ENCODE measurements around the gene ZBTB25. TPM values are rescaled to one million over a fixed set of nuclear protein-coding genes. Genes with fewer than 3 reads are reported as not detected.

Gene ZBTB25, protein sequence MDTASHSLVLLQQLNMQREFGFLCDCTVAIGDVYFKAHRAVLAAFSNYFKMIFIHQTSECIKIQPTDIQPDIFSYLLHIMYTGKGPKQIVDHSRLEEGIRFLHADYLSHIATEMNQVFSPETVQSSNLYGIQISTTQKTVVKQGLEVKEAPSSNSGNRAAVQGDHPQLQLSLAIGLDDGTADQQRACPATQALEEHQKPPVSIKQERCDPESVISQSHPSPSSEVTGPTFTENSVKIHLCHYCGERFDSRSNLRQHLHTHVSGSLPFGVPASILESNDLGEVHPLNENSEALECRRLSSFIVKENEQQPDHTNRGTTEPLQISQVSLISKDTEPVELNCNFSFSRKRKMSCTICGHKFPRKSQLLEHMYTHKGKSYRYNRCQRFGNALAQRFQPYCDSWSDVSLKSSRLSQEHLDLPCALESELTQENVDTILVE
- total RNA-seq (2014; rRNA removed) (4.0 and 10.7 TPM in 2 replicates), Bru-seq, nascent RNA (percentile 81 among the genes with signal in this experiment), BruChase-seq, experiment 1, labeled RNA remaining after a 6-hour chase (percentile 73 among the genes with signal in this experiment), BruChase-seq, experiment 2, labeled RNA remaining after a 2-hour chase (percentile 78 among the genes with signal in this experiment)
- long read RNA-seq, full-length matches to known transcripts: 4 of 18 reads
- long read RNA-seq, partial matches to known transcripts: 2 of 18 reads
- long read RNA-seq, other reads (novel, unspliced or antisense): 12 of 18 reads

GRCh38 chr14:64503434-64504309, at the start of gene ZBTB25:
TSS of gene ZBTB25 (minus strand) at chr14:64503838. CDS start at chr14:64490533, 13,305 bp downstream.
- no TSS peak for BruUV-seq (replicated peaks)
- TF ChIP-seq, protein P1, sequence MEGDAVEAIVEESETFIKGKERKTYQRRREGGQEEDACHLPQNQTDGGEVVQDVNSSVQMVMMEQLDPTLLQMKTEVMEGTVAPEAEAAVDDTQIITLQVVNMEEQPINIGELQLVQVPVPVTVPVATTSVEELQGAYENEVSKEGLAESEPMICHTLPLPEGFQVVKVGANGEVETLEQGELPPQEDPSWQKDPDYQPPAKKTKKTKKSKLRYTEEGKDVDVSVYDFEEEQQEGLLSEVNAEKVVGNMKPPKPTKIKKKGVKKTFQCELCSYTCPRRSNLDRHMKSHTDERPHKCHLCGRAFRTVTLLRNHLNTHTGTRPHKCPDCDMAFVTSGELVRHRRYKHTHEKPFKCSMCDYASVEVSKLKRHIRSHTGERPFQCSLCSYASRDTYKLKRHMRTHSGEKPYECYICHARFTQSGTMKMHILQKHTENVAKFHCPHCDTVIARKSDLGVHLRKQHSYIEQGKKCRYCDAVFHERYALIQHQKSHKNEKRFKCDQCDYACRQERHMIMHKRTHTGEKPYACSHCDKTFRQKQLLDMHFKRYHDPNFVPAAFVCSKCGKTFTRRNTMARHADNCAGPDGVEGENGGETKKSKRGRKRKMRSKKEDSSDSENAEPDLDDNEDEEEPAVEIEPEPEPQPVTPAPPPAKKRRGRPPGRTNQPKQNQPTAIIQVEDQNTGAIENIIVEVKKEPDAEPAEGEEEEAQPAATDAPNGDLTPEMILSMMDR (conservative IDR thresholded peaks at IDR 0.05; ENCODE audit: low read depth, low read length): no peak
- no peak; the same call in 1 of the 2 replicates for TF ChIP-seq EZH2phosphoT487 (IDR thresholded peaks at IDR 0.05; ENCODE audit: borderline replicate concordance, low read length)
- no peak for TF ChIP-seq EZH2 (IDR thresholded peaks at IDR 0.05; ENCODE audit: low read length, unreplicated experiment)
- Histone ChIP-seq H3K9me3 (ENCODE audit: low read length) (no peaks in the 10 kb centered on the region), H3K9ac (ENCODE audit: low read length) (peak within 1 kb of the TSS; percentile 88), H3K27ac (ENCODE audit: low read length) (peak within 1 kb of the TSS; percentile 89), H3K4me3 (ENCODE audit: low read length) (peak within 1 kb of the TSS; percentile 82), H3F3A (ENCODE audit: low read length, unreplicated experiment) (peaks cover 6% of the 10 kb centered on the region), H3K9me2 (replicated peaks; ENCODE audit: low read length) (no peaks in the 10 kb centered on the region), H4K20me1 (ENCODE audit: low read length) (peaks cover 32% of the 10 kb centered on the region), H3K79me2 (ENCODE audit: low read length) (peaks cover 87% of the 10 kb centered on the region), H3K36me3 (ENCODE audit: low read depth, low read length) (no peaks in the 10 kb centered on the region), H3K4me2 (ENCODE audit: low read length) (peak within 1 kb of the TSS; percentile 97), H3K4me1 (ENCODE audit: insufficient read depth, low read length) (peaks cover 43% of the 10 kb centered on the region), H3K27me3 (ENCODE audit: low read length) (no peaks in the 10 kb centered on the region), H2AFZ (ENCODE audit: low read length) (peak within 1 kb of the TSS; percentile 93)
- ChIA-PET POLR2A (ENCODE audit: unreplicated experiment) (interaction anchor here (0.6 to 1.3 kb wide), 13 partner anchors 10 to 1511 kb away, joined by 4 to 53 read pairs (median 16); no protein-coding TSS in a partner anchor), CTCF (interaction anchor here (0.6 kb wide), 1 partner anchor 133 kb away, joined by 3 read pairs; no protein-coding TSS in a partner anchor)
- ATAC-seq: peak; percentile 63
- peak; percentile 93 for DNase-seq
- intact Hi-C loops (cut with micrococcal nuclease): loop anchor here (1.0 to 10.0 kb wide), 4 partner anchors 37 to 159 kb away; partner anchors contain the start of gene HSPA2

GRCh38 chr14:64550621-64551333, 47.1 kb upstream of the ZBTB25 start:
- no peak overlapping the region for H3K4me2 ChIP-seq (ENCODE audit: low read length)
- no peaks in the 10 kb centered on the region for H3K9me3 ChIP-seq (ENCODE audit: low read length)
- intact Hi-C loops (cut with micrococcal nuclease): no loop called here
- no peaks in the 10 kb centered on the region for H4K20me1 ChIP-seq (ENCODE audit: low read length)
- no peak overlapping the region for H3K27ac ChIP-seq (ENCODE audit: low read length)
- no peaks in the 10 kb centered on the region for H3K4me1 ChIP-seq (ENCODE audit: insufficient read depth, low read length)
- DNase-seq: no peak
- H3K9me2 ChIP-seq (replicated peaks; ENCODE audit: low read length): no peaks in the 10 kb centered on the region
- CTCF ChIA-PET: no interaction called here
- no TSS peak for BruUV-seq (replicated peaks)
- POLR2A ChIA-PET (ENCODE audit: unreplicated experiment): interaction anchor here (0.6 kb wide), 1 partner anchor 220 kb away, joined by 3 read pairs; no protein-coding TSS in a partner anchor
- H3K4me3 ChIP-seq (ENCODE audit: low read length): no peak overlapping the region
- TF ChIP-seq EZH2 (IDR thresholded peaks at IDR 0.05; ENCODE audit: low read length, unreplicated experiment) (no peak), EZH2phosphoT487 (IDR thresholded peaks at IDR 0.05; ENCODE audit: borderline replicate concordance, low read length) (no peak)
- TF ChIP-seq, protein P1 (conservative IDR thresholded peaks at IDR 0.05; ENCODE audit: low read depth, low read length): no peak
- no peak overlapping the region for H2AFZ ChIP-seq (ENCODE audit: low read length)
- ATAC-seq: no peak
- no peaks in the 10 kb centered on the region for H3K79me2 ChIP-seq (ENCODE audit: low read length)
- H3K36me3 ChIP-seq (ENCODE audit: low read depth, low read length): no peaks in the 10 kb centered on the region
- H3K9ac ChIP-seq (ENCODE audit: low read length): no peak overlapping the region
- no peaks in the 10 kb centered on the region for H3K27me3 ChIP-seq (ENCODE audit: low read length)
- H3F3A ChIP-seq (ENCODE audit: low read length, unreplicated experiment): no peaks in the 10 kb centered on the region
